ENCODE results near the gene SNCB.

DNA sequence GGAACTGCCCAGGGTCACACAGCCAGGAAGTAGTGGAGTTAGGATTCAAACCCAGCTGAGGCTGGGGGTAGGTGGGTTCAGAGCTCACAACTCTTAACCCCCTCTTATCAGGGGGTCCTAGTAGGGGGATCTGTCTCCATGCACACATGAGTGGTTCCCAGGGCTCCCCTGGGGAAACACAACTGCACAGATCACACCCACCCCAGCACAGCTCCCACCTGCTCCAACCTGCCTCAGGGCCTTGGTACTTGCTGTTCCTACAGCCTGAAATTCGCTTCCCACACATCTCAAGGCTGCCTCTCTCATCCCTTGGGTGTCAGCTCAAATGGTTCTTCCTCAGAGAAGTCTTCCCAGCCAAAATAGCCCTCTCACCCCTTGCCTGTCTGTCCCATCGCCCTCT is 4.8 kb downstream of the SNCB start:
- no peak for TF ChIP-seq POLR2A (IDR thresholded peaks at IDR 0.05; ENCODE audit: low read depth, low read length)
- TF ChIP-seq, protein P1, sequence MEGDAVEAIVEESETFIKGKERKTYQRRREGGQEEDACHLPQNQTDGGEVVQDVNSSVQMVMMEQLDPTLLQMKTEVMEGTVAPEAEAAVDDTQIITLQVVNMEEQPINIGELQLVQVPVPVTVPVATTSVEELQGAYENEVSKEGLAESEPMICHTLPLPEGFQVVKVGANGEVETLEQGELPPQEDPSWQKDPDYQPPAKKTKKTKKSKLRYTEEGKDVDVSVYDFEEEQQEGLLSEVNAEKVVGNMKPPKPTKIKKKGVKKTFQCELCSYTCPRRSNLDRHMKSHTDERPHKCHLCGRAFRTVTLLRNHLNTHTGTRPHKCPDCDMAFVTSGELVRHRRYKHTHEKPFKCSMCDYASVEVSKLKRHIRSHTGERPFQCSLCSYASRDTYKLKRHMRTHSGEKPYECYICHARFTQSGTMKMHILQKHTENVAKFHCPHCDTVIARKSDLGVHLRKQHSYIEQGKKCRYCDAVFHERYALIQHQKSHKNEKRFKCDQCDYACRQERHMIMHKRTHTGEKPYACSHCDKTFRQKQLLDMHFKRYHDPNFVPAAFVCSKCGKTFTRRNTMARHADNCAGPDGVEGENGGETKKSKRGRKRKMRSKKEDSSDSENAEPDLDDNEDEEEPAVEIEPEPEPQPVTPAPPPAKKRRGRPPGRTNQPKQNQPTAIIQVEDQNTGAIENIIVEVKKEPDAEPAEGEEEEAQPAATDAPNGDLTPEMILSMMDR (conservative IDR thresholded peaks at IDR 0.05; ENCODE audit: low read depth, low read length): no peak
- no peak for TF ChIP-seq RAD21 (IDR thresholded peaks at IDR 0.05; ENCODE audit: low read length)
- TF ChIP-seq, protein P2, sequence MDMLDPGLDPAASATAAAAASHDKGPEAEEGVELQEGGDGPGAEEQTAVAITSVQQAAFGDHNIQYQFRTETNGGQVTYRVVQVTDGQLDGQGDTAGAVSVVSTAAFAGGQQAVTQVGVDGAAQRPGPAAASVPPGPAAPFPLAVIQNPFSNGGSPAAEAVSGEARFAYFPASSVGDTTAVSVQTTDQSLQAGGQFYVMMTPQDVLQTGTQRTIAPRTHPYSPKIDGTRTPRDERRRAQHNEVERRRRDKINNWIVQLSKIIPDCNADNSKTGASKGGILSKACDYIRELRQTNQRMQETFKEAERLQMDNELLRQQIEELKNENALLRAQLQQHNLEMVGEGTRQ (IDR thresholded peaks at IDR 0.05; ENCODE audit: low read depth, low read length): no peak
- no peak for TF ChIP-seq RFX5 (IDR thresholded peaks at IDR 0.05; ENCODE audit: low read depth, low read length)
- no peak for TF ChIP-seq CEBPB (IDR thresholded peaks at IDR 0.05; ENCODE audit: low read depth, low read length)
- TF ChIP-seq FOS (IDR thresholded peaks at IDR 0.05; ENCODE audit: low read depth, low read length): no peak
- no peak for TF ChIP-seq RCOR1 (IDR thresholded peaks at IDR 0.05; ENCODE audit: insufficient replicate concordance, low read length)

All from IMR-90 (cell line).